Natural killer cell treated with Interleukin-12 subunit alpha and Interleukin-12 subunit beta and Interleukin-15 and Interleukin-18, amount 100 ng/mL, for 72 hours (primary cell): ENCODE results near the gene SLC25A51. TPM values are rescaled to one million over a fixed set of nuclear protein-coding genes. Genes with fewer than 3 reads are reported as not detected.
"Not testable (repeated sequence)": the region's sequence is repeated elsewhere in the genome, so short reads cannot be mapped to it uniquely, and the experiment has no call there.

Experiments used
- ATAC-seq, 2 donors: fragments of 150-1000 bp; cut with Tn5 transposase in 1 of 2; sonication (Bioruptor Pico), chemical (Tn5 transposase) in 1 of 2; 2 replicates each; pipeline ENCODE4 v1.10.0; 2021
- DNase-seq: peaks from one replicate; pipeline ENCODE4 v3.0.0; 2022; ENCODE audit warnings: low spot score
- H3K27ac Mint-ChIP-seq, 2 donors: 1 replicate in 1 of 2; 2 replicates in 1 of 2; pipeline ENCODE4 v1.8.0; 2022; ENCODE audit warnings: mixed read lengths in 2 of 2, mild to moderate bottlenecking in 1 of 2, moderate library complexity in 1 of 2
- H3K27me3 Mint-ChIP-seq, 2 donors: 1 replicate in 1 of 2; 2 replicates in 1 of 2; pipeline ENCODE4 v1.8.0; 2022; ENCODE audit warnings: mixed read lengths in 2 of 2
- H3K36me3 Mint-ChIP-seq: one replicate; pipeline ENCODE4 v1.8.0; 2022; ENCODE audit warnings: mixed read lengths
- H3K4me1 Mint-ChIP-seq, 2 donors: 1 replicate in 1 of 2; 2 replicates in 1 of 2; pipeline ENCODE4 v1.8.0; 2022; ENCODE audit warnings: low read depth in 2 of 2, mixed read lengths in 2 of 2, mild to moderate bottlenecking in 1 of 2
- H3K4me3 Mint-ChIP-seq: one replicate; pipeline ENCODE4 v1.8.0; 2022; ENCODE audit warnings: mixed read lengths
- H3K9me3 Mint-ChIP-seq: 2 replicates; pipeline ENCODE4 v1.8.0; 2022; ENCODE audit warnings: mixed read lengths
- total RNA-seq, 2 donors: library from RNA; stranded (reverse); gene quantifications; one replicate each; pipeline ENCODE4 v1.2.3, GENCODE V29; 2022

SLC25A51 gene
- total RNA-seq, 2 donors from 2014 or later = 28.7 to 34.7 TPM

- not testable (repeated sequence) for DNase-seq, H3K27me3 Mint-ChIP-seq, H3K9me3 Mint-ChIP-seq, H3K27ac Mint-ChIP-seq, H3K4me3 Mint-ChIP-seq, ATAC-seq
- Mint-ChIP-seq H3K4me1 (peaks cover 0 to 12% of the 10 kb centered on the region in 2 donors), H3K36me3 (peaks cover 18% of the 10 kb centered on the region)
Observed at GRCh38 chr9:37891042-37891441, 12.9 kb downstream of the SLC25A51 start.

- no peak overlapping the region for H3K27ac Mint-ChIP-seq
- no peaks in the 10 kb centered on the region for H3K27me3 Mint-ChIP-seq
- H3K4me3 Mint-ChIP-seq = no peak overlapping the region
- H3K36me3 Mint-ChIP-seq = peaks cover 10% of the 10 kb centered on the region
- ATAC-seq (no peak), DNase-seq (no peak)
- no peaks in the 10 kb centered on the region for H3K9me3 Mint-ChIP-seq
- peaks cover 0 to 8% of the 10 kb centered on the region in 2 donors for H3K4me1 Mint-ChIP-seq
Observed at GRCh38 chr9:37889536-37889935, 14.4 kb downstream of the SLC25A51 start.

GRCh38 chr9:37887977-37888583 is 15.8 kb downstream of the SLC25A51 start:
- H3K4me3 Mint-ChIP-seq, ATAC-seq, H3K9me3 Mint-ChIP-seq, H3K27ac Mint-ChIP-seq, H3K4me1 Mint-ChIP-seq, H3K27me3 Mint-ChIP-seq, DNase-seq, H3K36me3 Mint-ChIP-seq: not testable (repeated sequence)

GRCh38 chr9:37880916-37881479 is 22.9 kb downstream of the SLC25A51 start:
- no peak overlapping the region for H3K27ac Mint-ChIP-seq
- H3K36me3 Mint-ChIP-seq = no peaks in the 10 kb centered on the region
- DNase-seq (no peak), ATAC-seq (no peak)
- no peaks in the 10 kb centered on the region for H3K9me3 Mint-ChIP-seq
- no peaks in the 10 kb centered on the region for H3K27me3 Mint-ChIP-seq
- H3K4me1 Mint-ChIP-seq = peaks cover 0 to 9% of the 10 kb centered on the region in 2 donors
- H3K4me3 Mint-ChIP-seq = no peak overlapping the region

GRCh38 chr9:37876376-37876775 is 27.6 kb downstream of the SLC25A51 start:
- Mint-ChIP-seq H3K27me3 (no peaks in the 10 kb centered on the region), H3K36me3 (no peaks in the 10 kb centered on the region), H3K27ac (no peak overlapping the region), H3K4me3 (no peak overlapping the region), H3K4me1 (peaks cover 0 to 6% of the 10 kb centered on the region in 2 donors), H3K9me3 (no peaks in the 10 kb centered on the region)
- no peak for DNase-seq
- ATAC-seq = no peak

GRCh38 chr9:37873955-37874354 is 30.0 kb downstream of the SLC25A51 start:
- DNase-seq (no peak), ATAC-seq (no peak)
- H3K9me3 Mint-ChIP-seq = no peaks in the 10 kb centered on the region
- no peaks in the 10 kb centered on the region for H3K27me3 Mint-ChIP-seq
- H3K36me3 Mint-ChIP-seq = no peaks in the 10 kb centered on the region
- no peaks in the 10 kb centered on the region for H3K4me1 Mint-ChIP-seq
- no peak overlapping the region for H3K4me3 Mint-ChIP-seq
- no peak overlapping the region for H3K27ac Mint-ChIP-seq

GRCh38 chr9:37870799-37871176 is 33.1 kb downstream of the SLC25A51 start:
- Mint-ChIP-seq H3K36me3 (no peaks in the 10 kb centered on the region), H3K9me3 (no peaks in the 10 kb centered on the region), H3K4me1 (no peaks in the 10 kb centered on the region), H3K27ac (no peak overlapping the region), H3K4me3 (no peak overlapping the region), H3K27me3 (no peaks in the 10 kb centered on the region)
- DNase-seq = no peak
- ATAC-seq = no peak

- ATAC-seq (no peak), DNase-seq (no peak)
- Mint-ChIP-seq H3K36me3 (no peaks in the 10 kb centered on the region), H3K9me3 (no peaks in the 10 kb centered on the region), H3K4me1 (no peaks in the 10 kb centered on the region), H3K27ac (no peak overlapping the region), H3K4me3 (no peak overlapping the region), H3K27me3 (no peaks in the 10 kb centered on the region)
Observed at GRCh38 chr9:37870081-37870798, 33.7 kb downstream of the SLC25A51 start.

- peaks cover 10% of the 10 kb centered on the region for H3K36me3 Mint-ChIP-seq
Observed at GRCh38 chr9:37862530-37862929, 41.4 kb downstream of the SLC25A51 start.

GRCh38 chr9:37859043-37859442 is 44.9 kb downstream of the SLC25A51 start:
- DNase-seq (no peak), ATAC-seq (no peak)
- H3K9me3 Mint-ChIP-seq = no peaks in the 10 kb centered on the region
- peaks cover 10% of the 10 kb centered on the region for H3K36me3 Mint-ChIP-seq
- H3K4me3 Mint-ChIP-seq = no peak overlapping the region
- no peak overlapping the region for H3K27ac Mint-ChIP-seq
- H3K27me3 Mint-ChIP-seq = no peaks in the 10 kb centered on the region
- H3K4me1 Mint-ChIP-seq = no peaks in the 10 kb centered on the region

More at GRCh38 chr9:37862530-37862929, 41.4 kb downstream of the SLC25A51 start:
- no peaks in the 10 kb centered on the region for H3K9me3 Mint-ChIP-seq
- ATAC-seq = no peak
- H3K4me3 Mint-ChIP-seq = no peak overlapping the region
- no peaks in the 10 kb centered on the region for H3K27me3 Mint-ChIP-seq
- no peak for DNase-seq
- no peak overlapping the region for H3K27ac Mint-ChIP-seq
- H3K4me1 Mint-ChIP-seq = no peaks in the 10 kb centered on the region

GRCh38 chr9:37856551-37856950 is 47.4 kb downstream of the SLC25A51 start:
- no peak overlapping the region for H3K27ac Mint-ChIP-seq
- no peak overlapping the region for H3K4me3 Mint-ChIP-seq
- DNase-seq = no peak
- no peaks in the 10 kb centered on the region for H3K27me3 Mint-ChIP-seq
- H3K36me3 Mint-ChIP-seq = peaks cover 5% of the 10 kb centered on the region
- no peak for ATAC-seq
- no peaks in the 10 kb centered on the region for H3K4me1 Mint-ChIP-seq
- H3K9me3 Mint-ChIP-seq = no peaks in the 10 kb centered on the region

GRCh38 chr9:37852222-37852621 is 51.7 kb downstream of the SLC25A51 start:
- no peak overlapping the region for H3K27ac Mint-ChIP-seq
- no peaks in the 10 kb centered on the region for H3K27me3 Mint-ChIP-seq
- H3K4me1 Mint-ChIP-seq = no peaks in the 10 kb centered on the region
- no peaks in the 10 kb centered on the region for H3K36me3 Mint-ChIP-seq
- H3K4me3 Mint-ChIP-seq = no peak overlapping the region
- no peaks in the 10 kb centered on the region for H3K9me3 Mint-ChIP-seq
- no peak for ATAC-seq
- DNase-seq = no peak

- peaks cover 4 to 5% of the 10 kb centered on the region in 2 donors for H3K4me1 Mint-ChIP-seq
- DNase-seq (no peak), ATAC-seq (no peak)
- H3K27ac Mint-ChIP-seq = no peak overlapping the region
- no peaks in the 10 kb centered on the region for H3K36me3 Mint-ChIP-seq
- no peaks in the 10 kb centered on the region for H3K27me3 Mint-ChIP-seq
- H3K4me3 Mint-ChIP-seq = no peak overlapping the region
- H3K9me3 Mint-ChIP-seq = no peaks in the 10 kb centered on the region
Observed at GRCh38 chr9:37840560-37841194, 63.2 kb downstream of the SLC25A51 start.
